MM.1S (cell line): ENCODE data around the gene FAM227B.

ENCODE experiments used
- CTCF ChIP-seq: fragments of 300-600 bp; sonication (generic); IDR thresholded peaks from 2 replicates; pipeline ENCODE4 v1.5.1; 2016; ENCODE audit warnings: antibody characterized with exemption, low read length, mixed read lengths
- EZH2 ChIP-seq: fragments of 300-600 bp; sonication (generic); optimal IDR thresholded peaks from 2 replicates; pipeline ENCODE3; 2017; ENCODE audit warnings: low read depth, mild to moderate bottlenecking, antibody characterized with exemption, low read length, mixed read lengths
- EZH2phosphoT487 ChIP-seq: fragments of 300-600 bp; sonication (generic); IDR thresholded peaks from 2 replicates; pipeline ENCODE4 v1.6.1; 2018; ENCODE audit warnings: antibody characterized with exemption, low read length

DNA sequence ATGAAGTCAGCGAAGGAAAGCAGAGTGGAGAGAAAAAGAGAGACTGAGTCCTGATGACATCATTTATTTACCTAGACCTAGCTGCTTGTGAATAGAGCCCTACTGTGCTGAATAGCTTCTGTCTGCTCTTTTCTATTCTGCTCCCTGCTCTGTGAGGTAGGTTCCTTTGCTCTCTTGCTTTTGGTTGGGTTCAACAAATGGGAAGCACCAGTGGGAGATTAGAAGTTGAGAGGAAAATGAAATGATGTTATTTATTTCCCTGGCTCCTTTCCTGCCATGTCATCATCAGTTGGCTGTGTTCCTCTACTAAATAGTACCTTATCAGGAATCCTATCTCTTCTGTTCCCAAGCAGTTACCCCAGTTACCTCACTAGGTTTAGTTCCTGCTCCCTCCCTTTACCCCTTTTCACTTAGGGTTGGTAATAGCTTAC lies 23.8 kb upstream of the FAM227B start:
- TF ChIP-seq CTCF (no peak), EZH2 (no peak), EZH2phosphoT487 (no peak)
